Endometrial microvascular endothelial cells (primary cell): ENCODE results near the gene MYO7B. TPM values are rescaled to one million over a fixed set of nuclear protein-coding genes. Genes with fewer than 3 reads are reported as not detected.

ENCODE experiments used
- in situ Hi-C: cut with HindIII; loops from 2 replicates; pipeline ENCODE4 v1.10.0; 2017; ENCODE audit warnings: low sequenced_read_pairs, low pct_unique_long_range_greater_than_20kb; ENCODE audit errors: inconsistent ontology term
- total RNA-seq: library from RNA; depleted of rRNA; stranded (reverse); fragments of >200 nt; gene quantifications from one replicate; pipeline ENCODE4 v1.2.3, GENCODE V29; 2015; ENCODE audit errors: inconsistent ontology term

Gene MYO7B
- total RNA-seq: 0.19 TPM

- in situ Hi-C loops: no loop called here
Observed at GRCh38 chr2:127535422-127535901, at the start of gene MYO7B. Gene MYO7B (plus strand): TSS chr2:127535683. CDS start chr2:127559723, 24,040 bp downstream.

- in situ Hi-C loops: no loop called here
Observed at GRCh38 chr2:127485694-127486071, 49.8 kb upstream of the MYO7B start.

GRCh38 chr2:127486247-127487058 lies 49.0 kb upstream of the MYO7B start:
- in situ Hi-C loops: no loop called here

GRCh38 chr2:127490283-127490682 lies 45.2 kb upstream of the MYO7B start:
- in situ Hi-C loops: no loop called here

DNA sequence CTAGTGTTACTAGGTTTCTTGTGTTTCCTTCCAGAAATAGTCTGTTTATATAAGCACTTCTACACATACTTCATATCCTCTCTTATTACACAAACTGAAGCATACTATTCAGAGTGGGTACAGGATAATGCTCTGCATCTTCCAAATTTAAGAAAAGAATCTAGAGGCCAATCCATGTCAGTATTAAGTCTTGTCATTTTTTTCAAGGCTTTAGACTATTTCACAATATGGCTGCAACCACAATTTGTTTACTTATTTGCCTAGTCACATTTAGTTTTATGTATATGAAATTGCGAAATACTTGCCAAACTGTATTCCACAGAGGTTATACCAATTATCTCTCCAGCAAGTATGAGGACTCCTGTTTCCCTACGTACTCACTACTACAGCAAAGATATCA lies 37.1 kb upstream of the MYO7B start:
- in situ Hi-C loops: no loop called here

GRCh38 chr2:127503491-127503890 lies 32.0 kb upstream of the MYO7B start:
- in situ Hi-C loops: no loop called here

GRCh38 chr2:127504552-127505430 lies 30.7 kb upstream of the MYO7B start:
- in situ Hi-C loops: no loop called here

DNA sequence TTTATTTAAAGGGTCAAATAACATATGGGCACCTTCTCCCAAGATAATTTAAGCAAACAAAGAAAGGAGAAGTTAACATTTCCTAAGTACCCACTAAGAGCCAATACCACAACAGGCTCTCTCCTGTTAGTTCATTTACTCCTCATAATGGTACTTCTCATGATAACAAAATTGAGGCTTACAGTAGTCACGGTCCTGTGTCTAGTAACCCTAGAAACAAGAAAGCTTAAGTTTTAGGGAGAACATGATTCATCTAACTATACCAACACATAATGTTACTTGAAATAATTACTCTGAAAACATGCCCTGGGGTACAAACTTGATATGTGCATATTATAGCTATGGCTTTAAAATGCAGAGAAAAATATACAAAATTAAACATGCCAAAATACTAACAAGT lies 29.0 kb upstream of the MYO7B start:
- in situ Hi-C loops: no loop called here

DNA sequence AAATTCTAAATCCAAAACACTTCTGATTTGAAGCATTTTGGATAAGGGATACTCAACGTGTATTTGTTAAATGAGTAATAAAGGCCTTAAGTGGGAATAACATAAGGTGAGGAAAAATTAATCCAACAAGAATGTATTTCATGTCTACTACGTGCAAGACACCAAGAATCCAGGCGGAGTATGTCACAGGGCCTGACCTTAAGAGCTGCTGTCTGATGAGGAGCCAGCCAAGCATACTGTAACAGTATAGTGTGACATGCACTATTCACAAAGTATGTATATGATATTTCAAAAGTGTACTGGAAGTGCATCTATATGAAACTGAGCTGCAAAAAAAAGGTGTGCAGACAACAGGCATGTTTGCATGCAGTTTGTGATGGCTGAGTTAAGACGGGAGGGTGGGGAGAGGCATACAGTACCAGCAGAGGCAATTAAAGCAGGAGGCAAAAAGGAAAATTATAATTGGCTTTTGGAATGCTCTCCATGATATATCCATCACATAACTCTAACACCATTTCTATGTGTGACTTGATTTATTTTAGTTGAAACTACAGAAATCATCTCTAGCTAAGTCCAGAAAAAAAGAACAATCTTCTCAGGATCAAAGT lies 27.4 kb upstream of the MYO7B start:
- in situ Hi-C loops: no loop called here

DNA sequence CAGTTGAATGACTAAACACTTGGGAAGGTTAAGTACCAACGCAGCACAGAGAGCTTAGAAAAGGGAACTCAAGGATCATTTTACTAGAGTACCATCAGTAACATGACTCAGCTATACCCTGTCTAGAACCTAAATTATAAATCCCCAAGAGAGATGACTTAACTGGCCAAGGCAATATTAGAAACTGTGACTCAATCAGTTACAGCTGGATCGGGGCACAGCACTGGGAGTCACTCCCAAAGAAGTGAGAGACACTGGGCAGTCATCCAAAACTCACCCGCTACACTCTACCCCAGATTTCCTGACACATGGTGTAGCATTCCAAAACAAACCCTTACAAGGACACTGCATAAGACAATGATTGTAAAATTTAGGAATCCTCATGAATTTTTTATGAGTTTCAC lies 26.9 kb upstream of the MYO7B start:
- in situ Hi-C loops: no loop called here

DNA sequence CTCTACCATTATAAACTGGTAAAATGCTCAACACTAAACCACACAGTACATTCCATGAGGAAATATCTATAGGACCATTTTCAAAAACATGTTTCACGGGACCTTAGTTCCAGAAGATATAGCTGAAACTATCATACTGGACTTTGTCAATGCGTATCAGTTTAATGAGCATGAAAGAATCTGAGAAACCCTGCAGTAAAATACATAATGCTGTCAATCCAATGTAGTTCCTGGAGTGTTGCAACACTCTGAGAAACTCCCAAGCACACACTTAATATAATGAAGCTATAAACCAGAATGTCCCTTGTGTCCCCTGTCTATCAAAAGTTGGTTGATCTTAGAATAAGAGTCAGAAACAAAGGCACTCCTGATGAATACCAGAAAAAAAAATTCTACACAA lies 25.4 kb upstream of the MYO7B start:
- in situ Hi-C loops: no loop called here

GRCh38 chr2:127511090-127511695 lies 24.3 kb upstream of the MYO7B start:
- in situ Hi-C loops: no loop called here

- in situ Hi-C loops: no loop called here
Observed at GRCh38 chr2:127511917-127512316, 23.6 kb upstream of the MYO7B start.

GRCh38 chr2:127512362-127512761 lies 23.1 kb upstream of the MYO7B start:
- in situ Hi-C loops: no loop called here

- in situ Hi-C loops: no loop called here
Observed at GRCh38 chr2:127514076-127514475, 21.4 kb upstream of the MYO7B start.

GRCh38 chr2:127514485-127514884 lies 21.0 kb upstream of the MYO7B start:
- in situ Hi-C loops: no loop called here

GRCh38 chr2:127515383-127515915 lies 20.0 kb upstream of the MYO7B start:
- in situ Hi-C loops: no loop called here

GRCh38 chr2:127516041-127516762 lies 19.3 kb upstream of the MYO7B start:
- in situ Hi-C loops: no loop called here
